Transverse colon (tissue), 4 donors: ENCODE results near the gene YDJC.
"Not testable (repeated sequence)": the region's sequence is repeated elsewhere in the genome, so short reads cannot be mapped to it uniquely, and the experiment has no call there.

Source experiments
- CTCF ChIP-seq, 5 experiments: fragments of 200-600 bp in 3 of 5; fragments of 450-650 bp in 2 of 5; sonication (generic) in 3 of 5; IDR thresholded peaks; 1 replicate in 2 of 5; 2 replicates in 3 of 5; pipeline ENCODE4 v1.5.1; 2016 to 2017; ENCODE audit warnings: antibody characterized with exemption in 5 of 5, inconsistent platforms in 3 of 5, mild to moderate bottlenecking in 2 of 5, moderate library complexity in 1 of 5
- EP300 ChIP-seq: sonication (generic); formaldehyde crosslinking; IDR thresholded peaks from one replicate; pipeline ENCODE4 v1.6.1; 2017; ENCODE audit warnings: antibody characterized with exemption, low read depth
- POLR2AphosphoS5 ChIP-seq, 3 donors: sonication (generic); formaldehyde crosslinking; IDR thresholded peaks; one replicate each; pipeline ENCODE4 v1.6.1; 2016; ENCODE audit warnings: antibody characterized with exemption in 3 of 3

GRCh38 chr22:21581009-21581713 is 48.7 kb downstream of the YDJC start:
- TF ChIP-seq POLR2AphosphoS5 (IDR thresholded peaks at IDR 0.05); EP300; CTCF (IDR thresholded peaks at IDR 0.05): not testable (repeated sequence)
